HEK293 (cell line): Measurements from ENCODE around the gene PLCB1.

Source experiments
- SALL2 ChIP-seq: fragments of 450-650 bp; formaldehyde crosslinking; IDR thresholded peaks from 2 replicates; pipeline ENCODE4 v1.5.0; 2017; ENCODE audit warnings: missing biosample characterization, mild to moderate bottlenecking, missing genetic modification characterization, borderline replicate concordance
- TCF7L2 ChIP-seq: IDR thresholded peaks from 2 replicates; pipeline ENCODE4 v1.6.1; 2011; ENCODE audit warnings: low read depth, mild to moderate bottlenecking, inconsistent platforms, low read length, moderate library complexity, borderline replicate concordance

GRCh38 chr20:8318965-8319625 lies 187.0 kb downstream of the PLCB1 start:
- no peak for TF ChIP-seq TCF7L2
- TF ChIP-seq SALL2 (tag by site-specific recombination) = no peak
